GM23338 (cell line): ENCODE results near the gene ADRB2. TPM values are rescaled to one million over a fixed set of nuclear protein-coding genes. Genes with fewer than 3 reads are reported as not detected.

Experiments used
- ATAC-seq: fragments of 200-7000 bp; cut with Tn5 transposase; 3 replicates; pipeline ENCODE4 v1.9.1; 2020
- DNase-seq: peaks from one replicate; pipeline ENCODE4 v3.0.0-alpha.2; 2015; ENCODE audit warnings: low spot score
- H2AFZ ChIP-seq: fragments of 200-600 bp; sonication (generic); 2 replicates; pipeline ENCODE4 v1.8.0; 2016; ENCODE audit warnings: antibody characterized with exemption, mild to moderate bottlenecking, moderate library complexity
- H3F3A ChIP-seq: fragments of 200-600 bp; sonication (generic); replicated peaks from 2 replicates; pipeline ENCODE4 v1.8.0; 2017; ENCODE audit warnings: antibody characterized with exemption, mixed run types, low read depth
- H3K27ac ChIP-seq: fragments of 200-600 bp; sonication (generic); 2 replicates; pipeline ENCODE4 v1.6.1; 2016; ENCODE audit warnings: low read depth
- H3K27me3 ChIP-seq: fragments of 200-600 bp; sonication (generic); 2 replicates; pipeline ENCODE4 v1.8.0; 2016; ENCODE audit warnings: mild to moderate bottlenecking, mixed run types, moderate library complexity; ENCODE audit not compliant: insufficient read depth
- H3K36me3 ChIP-seq: fragments of 200-600 bp; sonication (generic); 2 replicates; pipeline ENCODE4 v1.8.0; 2016; ENCODE audit warnings: mild to moderate bottlenecking; ENCODE audit not compliant: insufficient read depth
- H3K4me1 ChIP-seq: fragments of 200-600 bp; sonication (generic); 2 replicates; pipeline ENCODE4 v1.8.0; 2016; ENCODE audit warnings: mild to moderate bottlenecking, moderate library complexity; ENCODE audit not compliant: insufficient read depth
- H3K4me2 ChIP-seq: fragments of 200-600 bp; sonication (generic); 2 replicates; pipeline ENCODE4 v1.7.1; 2017; ENCODE audit warnings: mixed run types
- H3K4me3 ChIP-seq: fragments of 200-600 bp; sonication (generic); 2 replicates; pipeline ENCODE4 v1.6.1; 2016; ENCODE audit warnings: mixed run types
- H3K79me2 ChIP-seq: fragments of 200-600 bp; sonication (generic); replicated peaks from 2 replicates; pipeline ENCODE4 v1.8.0; 2017; ENCODE audit warnings: mild to moderate bottlenecking; ENCODE audit not compliant: insufficient read depth
- H3K9me2 ChIP-seq: fragments of 200-600 bp; sonication (generic); 2 replicates; pipeline ENCODE4 v1.8.0; 2017; ENCODE audit not compliant: insufficient read depth
- H4K20me1 ChIP-seq: fragments of 200-600 bp; sonication (generic); replicated peaks from 2 replicates; pipeline ENCODE4 v1.8.0; 2017; ENCODE audit warnings: mild to moderate bottlenecking; ENCODE audit not compliant: insufficient read depth
- H3K27ac Mint-ChIP-seq: 2 replicates; pipeline ENCODE4 v1.8.0; 2020; ENCODE audit warnings: inconsistent platforms, mild to moderate bottlenecking, moderate library complexity, mixed read lengths
- H3K27me3 Mint-ChIP-seq: 3 replicates; pipeline ENCODE4 v1.8.0; 2022; ENCODE audit warnings: low read depth, mild to moderate bottlenecking, moderate library complexity, mixed read lengths, inconsistent platforms; ENCODE audit not compliant: insufficient read depth, poor library complexity
- H3K36me3 Mint-ChIP-seq: 3 replicates; pipeline ENCODE4 v1.8.0; 2021; ENCODE audit warnings: low read depth, mild to moderate bottlenecking, inconsistent platforms, moderate library complexity, mixed read lengths
- H3K4me1 Mint-ChIP-seq: 3 replicates; pipeline ENCODE4 v1.8.0; 2020; ENCODE audit warnings: mild to moderate bottlenecking, inconsistent platforms, mixed read lengths
- H3K4me3 Mint-ChIP-seq: 3 replicates; pipeline ENCODE4 v1.8.0; 2021; ENCODE audit warnings: moderate library complexity, mild to moderate bottlenecking, inconsistent platforms, mixed read lengths
- H3K9me3 Mint-ChIP-seq: 3 replicates; pipeline ENCODE4 v1.8.0; 2020; ENCODE audit warnings: moderate library complexity, mild to moderate bottlenecking, inconsistent platforms, mixed read lengths
- CREB1 ChIP-seq: fragments of 250-450 bp; sonication (Bioruptor Pico); IDR thresholded peaks from 2 replicates; pipeline ENCODE4 v1.5.0; 2020; ENCODE audit warnings: low read depth, mild to moderate bottlenecking, moderate library complexity
- CTCF ChIP-seq, 2 experiments: fragments of 200-600 bp in 1 of 2; sonication (generic) in 1 of 2; conservative IDR thresholded peaks; 2 replicates each; pipeline versions ENCODE4 v1.5.1 to v1.6.1; 2016 to 2017; ENCODE audit warnings: antibody characterized with exemption in 2 of 2, low read depth in 2 of 2, mild to moderate bottlenecking in 2 of 2, moderate library complexity in 1 of 2
- EZH2 ChIP-seq: fragments of 200-600 bp; sonication (generic); IDR thresholded peaks from one replicate; pipeline ENCODE4 v1.8.0; 2017; ENCODE audit warnings: antibody characterized with exemption, mild to moderate bottlenecking, low read depth; ENCODE audit not compliant: unreplicated experiment
- EZH2phosphoT487 ChIP-seq: fragments of 200-600 bp; sonication (generic); IDR thresholded peaks from one replicate; pipeline ENCODE4 v1.8.1; 2018; ENCODE audit warnings: antibody characterized with exemption; ENCODE audit not compliant: unreplicated experiment
- JUNB ChIP-seq: IDR thresholded peaks from one replicate; pipeline ENCODE4 v1.6.1; 2016; ENCODE audit warnings: antibody characterized with exemption; ENCODE audit not compliant: unreplicated experiment
- NANOG ChIP-seq: IDR thresholded peaks from 2 replicates; pipeline ENCODE4 v1.6.1; 2016; ENCODE audit warnings: antibody characterized with exemption, borderline replicate concordance
- POLR2AphosphoS5 ChIP-seq: IDR thresholded peaks from 2 replicates; pipeline ENCODE4 v1.6.1; 2016; ENCODE audit warnings: antibody characterized with exemption, low read depth
- REST ChIP-seq: IDR thresholded peaks from one replicate; pipeline ENCODE4 v1.6.1; 2018; ENCODE audit warnings: antibody characterized with exemption; ENCODE audit not compliant: unreplicated experiment
- STAT1 ChIP-seq: IDR thresholded peaks from one replicate; pipeline ENCODE4 v1.6.1; 2016; ENCODE audit warnings: antibody characterized with exemption; ENCODE audit not compliant: unreplicated experiment
- ZNF114 ChIP-seq: fragments of 250-450 bp; sonication (Bioruptor Pico); IDR thresholded peaks from 2 replicates; pipeline ENCODE4 v1.5.0; 2020; ENCODE audit warnings: mild to moderate bottlenecking, moderate library complexity
- ZNF331 ChIP-seq: fragments of 250-450 bp; sonication (Bioruptor Pico); IDR thresholded peaks from 2 replicates; pipeline ENCODE4 v1.5.0; 2020; ENCODE audit warnings: low read depth, mild to moderate bottlenecking, moderate library complexity
- ZNF462 ChIP-seq: fragments of 250-450 bp; sonication (Bioruptor Pico); IDR thresholded peaks from 2 replicates; pipeline ENCODE4 v1.5.0; 2020; ENCODE audit warnings: mild to moderate bottlenecking, moderate library complexity
- polyA plus RNA-seq: library from polyadenylated mRNA; unstranded; fragments of >200 nt; fragmentation: Nextera tagmentation; extraction: Ambion mirVana; gene quantifications from 2 replicates; pipeline ENCODE4 v1.2.1, GENCODE V29; 2016
- total RNA-seq: library from RNA; depleted of rRNA; stranded (reverse); fragments of >200 nt; shearing (Covaris generic); gene quantifications from 2 replicates; pipeline ENCODE4 v1.2.3, GENCODE V29; 2014
- TF ChIP-seq, protein P1 (sequence below): IDR thresholded peaks from 2 replicates; pipeline ENCODE4 v1.6.1; 2016; ENCODE audit warnings: antibody characterized with exemption

Gene ADRB2
- total and polyA plus RNA-seq, 2 experiments from 2014 or later = 0.44 to 1.3 TPM

GRCh38 chr5:148796936-148797335 lies 29.5 kb upstream of the ADRB2 start:
- Mint-ChIP-seq H3K27me3 (peaks cover 2% of the 10 kb centered on the region), H3K4me3 (no peak overlapping the region), H3K36me3 (no peaks in the 10 kb centered on the region), H3K9me3 (no peaks in the 10 kb centered on the region), H3K27ac (no peak overlapping the region), H3K4me1 (no peaks in the 10 kb centered on the region)
- ATAC-seq (no peak), DNase-seq (no peak)
- Histone ChIP-seq H3K4me3 (no peak overlapping the region), H3K27me3 (no peaks in the 10 kb centered on the region), H3K36me3 (no peaks in the 10 kb centered on the region), H3K9me2 (0 out of 2 replicates have a peak, but pooled peaks cover 3% of the 10 kb centered on the region), H3F3A (no peaks in the 10 kb centered on the region), H3K79me2 (no peaks in the 10 kb centered on the region), H3K4me2 (no peak overlapping the region), H2AFZ (no peak overlapping the region), H3K27ac (no peak overlapping the region), H4K20me1 (no peaks in the 10 kb centered on the region), H3K4me1 (no peaks in the 10 kb centered on the region)
- TF ChIP-seq EZH2phosphoT487 (no peak), ZNF462 (no peak), POLR2AphosphoS5 (no peak), ZNF114 (CRISPR knock-in tag) (no peak), ZNF331 (CRISPR knock-in tag) (no peak), CREB1 (no peak), EZH2 (no peak), CTCF (conservative IDR thresholded peaks at IDR 0.05; ENCODE audit: low read depth in 2 of 2) (no peak), JUNB (no peak), STAT1 (no peak), NANOG (no peak), REST (no peak)
- TF ChIP-seq, protein P1, sequence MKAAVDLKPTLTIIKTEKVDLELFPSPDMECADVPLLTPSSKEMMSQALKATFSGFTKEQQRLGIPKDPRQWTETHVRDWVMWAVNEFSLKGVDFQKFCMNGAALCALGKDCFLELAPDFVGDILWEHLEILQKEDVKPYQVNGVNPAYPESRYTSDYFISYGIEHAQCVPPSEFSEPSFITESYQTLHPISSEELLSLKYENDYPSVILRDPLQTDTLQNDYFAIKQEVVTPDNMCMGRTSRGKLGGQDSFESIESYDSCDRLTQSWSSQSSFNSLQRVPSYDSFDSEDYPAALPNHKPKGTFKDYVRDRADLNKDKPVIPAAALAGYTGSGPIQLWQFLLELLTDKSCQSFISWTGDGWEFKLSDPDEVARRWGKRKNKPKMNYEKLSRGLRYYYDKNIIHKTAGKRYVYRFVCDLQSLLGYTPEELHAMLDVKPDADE = no peak
